ENCODE measurements around the gene NCKAP1. TPM values are rescaled to one million over a fixed set of nuclear protein-coding genes. Genes with fewer than 3 reads are reported as not detected.

NCKAP1 gene
- total and polyA plus RNA-seq, 3 donors from 2014 or later = 59.6 to 110 (median 82.9) TPM

- H3K4me1 ChIP-seq = peaks cover 16% of the 10 kb centered on the region
- no peak for TF ChIP-seq POLR2A (IDR thresholded peaks at IDR 0.05)
- TF ChIP-seq CTCF (IDR thresholded peaks at IDR 0.05) = no peak
Observed at GRCh38 chr2:182868054-182868796, 170.0 kb downstream of the NCKAP1 start.

GRCh38 chr2:182867426-182868053 lies 170.7 kb downstream of the NCKAP1 start:
- H3K4me1 ChIP-seq = peaks cover 16% of the 10 kb centered on the region
- H3K27me3 ChIP-seq = no peaks in the 10 kb centered on the region
- intact Hi-C loops (cut with DNase I; ENCODE audit: low total_unique reads) = no loop called here
- peak overlapping the region; percentile 19 to 59 for H3K4me3 ChIP-seq
- DNase-seq = no peak
- no peaks in the 10 kb centered on the region for H3K9me3 ChIP-seq
- TF ChIP-seq CTCF (IDR thresholded peaks at IDR 0.05) = no peak
- TF ChIP-seq POLR2A (IDR thresholded peaks at IDR 0.05) = no peak
- WGBS, 2 donors = 22 to 41% methylated on average over 10 to 12 of the region's 12 CpGs
- H3K36me3 ChIP-seq (ENCODE audit: low read depth, missing control alignments) = no peaks in the 10 kb centered on the region
- peak overlapping the region; percentile 63 to 65 for H3K27ac ChIP-seq

More at GRCh38 chr2:182868054-182868796, 170.0 kb downstream of the NCKAP1 start:
- WGBS, 2 donors = 63 to 65% methylated on average over 6 of the region's 6 CpGs
- DNase-seq = no peak
- Histone ChIP-seq H3K36me3 (ENCODE audit: low read depth, missing control alignments) (no peaks in the 10 kb centered on the region), H3K27me3 (no peaks in the 10 kb centered on the region), H3K9me3 (no peaks in the 10 kb centered on the region), H3K27ac (no peak overlapping the region), H3K4me3 (no peak overlapping the region)
- intact Hi-C loops (cut with DNase I; ENCODE audit: low total_unique reads) = no loop called here

- TF ChIP-seq POLR2A (IDR thresholded peaks at IDR 0.05) = no peak
- no peak for TF ChIP-seq CTCF (IDR thresholded peaks at IDR 0.05)
- H3K27me3 ChIP-seq = no peaks in the 10 kb centered on the region
- H3K27ac ChIP-seq = peak within 1 kb of the TSS; percentile 63 to 65
- peak within 1 kb of the TSS; percentile 19 to 59 for H3K4me3 ChIP-seq
- WGBS, 2 donors = 1 to 2% methylated on average over 22 to 51 of the region's 57 CpGs
- DNase-seq = peak; percentile 68
- H3K36me3 ChIP-seq (ENCODE audit: low read depth, missing control alignments) = no peaks in the 10 kb centered on the region
- H3K9me3 ChIP-seq = no peaks in the 10 kb centered on the region
- peaks cover 16% of the 10 kb centered on the region for H3K4me1 ChIP-seq
- intact Hi-C loops (cut with DNase I; ENCODE audit: low total_unique reads) = no loop called here
Observed at GRCh38 chr2:182866461-182867406, 171.5 kb downstream of the NCKAP1 start, which contains the start of gene FRZB. TSS of gene FRZB (minus strand) at chr2:182866637. CDS start at chr2:182866552, 85 bp downstream.

GRCh38 chr2:182866095-182866460 lies 172.2 kb downstream of the NCKAP1 start:
- intact Hi-C loops (cut with DNase I; ENCODE audit: low total_unique reads) = no loop called here
- Histone ChIP-seq H3K27me3 (no peaks in the 10 kb centered on the region), H3K4me3 (peak overlapping the region; percentile 19 to 59), H3K4me1 (peaks cover 16% of the 10 kb centered on the region), H3K9me3 (no peaks in the 10 kb centered on the region), H3K27ac (peak overlapping the region in 1 of 2 donors; percentile 63), H3K36me3 (ENCODE audit: low read depth, missing control alignments) (no peaks in the 10 kb centered on the region)
- DNase-seq = peak; percentile 22
- WGBS, 2 donors = 7 to 13% methylated on average over 7 to 19 of the region's 19 CpGs
- TF ChIP-seq POLR2A (IDR thresholded peaks at IDR 0.05) (no peak), CTCF (IDR thresholded peaks at IDR 0.05) (no peak)
